ENCODE data around the gene GPR137. TPM values are rescaled to one million over a fixed set of nuclear protein-coding genes. Genes with fewer than 3 reads are reported as not detected.

GPR137 gene, protein sequence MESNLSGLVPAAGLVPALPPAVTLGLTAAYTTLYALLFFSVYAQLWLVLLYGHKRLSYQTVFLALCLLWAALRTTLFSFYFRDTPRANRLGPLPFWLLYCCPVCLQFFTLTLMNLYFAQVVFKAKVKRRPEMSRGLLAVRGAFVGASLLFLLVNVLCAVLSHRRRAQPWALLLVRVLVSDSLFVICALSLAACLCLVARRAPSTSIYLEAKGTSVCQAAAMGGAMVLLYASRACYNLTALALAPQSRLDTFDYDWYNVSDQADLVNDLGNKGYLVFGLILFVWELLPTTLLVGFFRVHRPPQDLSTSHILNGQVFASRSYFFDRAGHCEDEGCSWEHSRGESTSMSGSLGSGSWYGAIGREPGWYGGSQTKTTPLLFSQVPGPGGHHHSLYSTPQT
- total RNA-seq (2022; extraction: Qiagen RNA extraction), result 33.2 to 57.0 TPM (median 50.5 TPM) in 5 replicates

DNA sequence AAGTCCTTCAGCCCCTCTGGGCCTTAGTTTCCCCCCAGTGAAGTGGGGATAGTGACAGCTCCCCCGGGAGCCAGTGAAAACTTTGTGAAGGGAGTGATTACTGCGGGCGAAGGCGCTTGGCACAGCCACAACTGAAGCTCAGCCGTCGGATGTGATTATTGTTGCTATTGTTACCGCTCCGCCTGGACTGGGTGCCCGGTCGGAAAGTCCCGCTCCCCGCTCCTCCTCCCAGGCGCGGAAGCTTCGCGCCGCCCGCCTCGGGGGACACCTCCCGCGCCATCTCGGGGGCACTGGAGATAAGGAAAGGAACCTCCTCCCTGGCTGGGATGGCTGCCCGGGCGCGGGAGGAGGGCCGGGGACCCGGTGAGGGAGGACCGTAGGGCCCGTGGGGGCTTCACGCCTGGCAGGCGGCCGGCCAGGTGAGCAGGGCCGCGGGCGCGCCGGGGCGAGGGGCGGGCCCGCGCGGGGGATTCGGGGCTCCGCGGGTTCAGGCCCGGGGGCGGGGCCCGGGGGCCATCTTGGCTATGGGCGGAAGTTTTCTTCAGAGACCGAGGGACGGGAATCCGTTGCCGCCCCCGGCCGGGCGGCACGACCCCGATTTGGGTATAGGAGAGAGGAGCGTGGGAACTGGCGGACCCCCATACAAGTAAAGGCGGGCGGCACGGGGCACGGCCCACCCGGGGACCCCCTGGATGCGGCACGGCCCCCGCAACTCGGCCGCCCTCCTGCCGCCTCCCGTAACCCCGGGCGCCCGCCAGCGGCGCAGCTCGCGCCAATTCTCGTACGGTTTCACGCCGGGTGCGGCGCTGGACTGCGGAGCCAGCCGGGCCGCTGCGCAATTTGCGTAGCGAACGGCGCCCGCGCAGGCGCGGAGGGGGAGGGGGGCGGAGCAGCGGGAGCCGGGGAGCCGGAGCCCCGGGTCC lies at the start of gene GPR137:
GPR137 (plus strand) TSS at position 887 of the 923 bp plus-strand sequence. CDS start 677 bp downstream, outside the sequence.

DNA sequence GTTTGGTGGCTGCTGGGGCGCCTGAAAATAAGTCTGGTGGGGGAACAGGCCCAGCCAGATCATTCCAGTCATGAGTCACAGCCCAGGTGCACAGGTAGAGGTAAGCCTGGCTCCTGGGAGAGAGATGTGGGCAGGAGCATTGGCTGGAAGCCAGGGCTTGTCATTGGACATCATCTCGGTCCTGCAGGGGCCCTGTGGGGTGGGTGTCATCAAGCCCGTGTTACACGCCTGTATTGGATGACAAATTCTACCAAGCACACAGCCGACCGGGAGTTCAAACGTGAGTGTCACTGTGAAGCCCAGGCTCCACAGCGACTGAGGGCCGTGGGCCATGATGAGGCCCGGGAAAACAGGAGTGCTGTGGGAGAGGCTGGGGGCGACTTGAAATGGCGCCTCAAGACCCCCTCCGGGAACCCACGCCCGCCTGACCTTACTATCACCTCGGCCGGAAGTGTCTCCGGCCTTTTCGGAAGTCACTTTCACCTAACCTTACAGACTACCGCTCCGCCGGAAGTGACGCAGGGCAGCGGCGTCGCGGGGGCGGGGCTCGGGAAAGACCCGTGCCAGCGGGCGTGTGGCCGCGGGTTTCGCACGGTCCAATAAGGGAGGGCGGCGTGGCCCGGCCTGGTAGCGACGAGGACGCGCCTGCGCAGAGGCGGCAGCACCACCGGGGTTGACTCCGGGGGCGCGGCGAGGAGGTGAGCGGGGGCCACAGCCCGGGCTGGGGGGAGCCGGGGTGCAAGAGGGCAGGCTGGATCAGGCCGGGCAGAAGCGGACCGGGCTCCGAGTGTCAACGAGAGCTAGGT lies 45.0 kb upstream of the GPR137 start, which contains the start of gene FKBP2:
FKBP2 (plus strand) TSS at position 661 of the 806 bp plus-strand sequence. CDS start 1,293 bp downstream, outside the sequence.

DNA sequence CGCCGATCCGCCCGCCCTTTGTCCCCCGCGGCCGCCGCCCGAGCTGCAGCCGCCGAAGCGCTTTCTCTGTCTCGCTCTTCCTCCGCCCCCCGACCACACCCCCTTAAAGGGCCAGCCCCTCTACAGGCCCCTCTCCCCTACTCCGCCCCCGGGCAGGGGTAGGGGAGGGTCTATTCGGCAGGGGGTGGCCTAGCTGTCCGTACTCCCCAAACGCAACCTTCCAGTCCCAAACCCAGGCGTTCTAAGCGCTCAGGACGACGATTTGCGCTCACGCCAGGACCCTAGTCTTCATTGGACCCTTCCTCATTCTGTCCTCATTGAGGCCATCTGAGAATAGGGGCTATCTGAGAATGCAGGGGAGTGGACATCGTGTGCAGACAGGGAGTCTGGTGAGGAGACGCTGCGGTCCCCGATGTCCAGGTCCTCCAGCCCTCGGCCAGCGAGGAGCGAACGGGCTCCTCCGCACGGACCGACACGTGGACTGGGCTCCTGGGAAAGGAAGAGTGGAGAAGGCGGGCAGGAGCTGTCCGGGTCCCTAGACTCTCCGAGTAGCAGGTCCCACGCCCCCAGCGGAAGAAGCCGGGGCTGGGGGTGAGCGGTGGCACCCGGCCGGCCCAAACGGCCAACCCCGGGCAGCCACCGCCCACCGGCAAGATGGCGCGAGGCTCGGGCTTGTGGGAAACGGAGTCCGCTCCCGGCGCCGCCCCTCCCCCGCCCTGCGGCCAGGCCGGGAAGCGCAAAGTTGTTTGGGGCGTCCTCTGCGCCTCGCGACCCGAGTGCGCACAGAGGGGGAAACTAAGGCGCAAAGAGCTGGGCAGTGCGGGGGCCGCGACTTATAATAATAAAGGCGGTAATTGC lies 38.5 kb upstream of the GPR137 start, which contains the start of gene PPP1R14B:
PPP1R14B (minus strand) TSS at position 73 of the 858 bp plus-strand sequence. CDS start 270 bp downstream, outside the sequence.

DNA sequence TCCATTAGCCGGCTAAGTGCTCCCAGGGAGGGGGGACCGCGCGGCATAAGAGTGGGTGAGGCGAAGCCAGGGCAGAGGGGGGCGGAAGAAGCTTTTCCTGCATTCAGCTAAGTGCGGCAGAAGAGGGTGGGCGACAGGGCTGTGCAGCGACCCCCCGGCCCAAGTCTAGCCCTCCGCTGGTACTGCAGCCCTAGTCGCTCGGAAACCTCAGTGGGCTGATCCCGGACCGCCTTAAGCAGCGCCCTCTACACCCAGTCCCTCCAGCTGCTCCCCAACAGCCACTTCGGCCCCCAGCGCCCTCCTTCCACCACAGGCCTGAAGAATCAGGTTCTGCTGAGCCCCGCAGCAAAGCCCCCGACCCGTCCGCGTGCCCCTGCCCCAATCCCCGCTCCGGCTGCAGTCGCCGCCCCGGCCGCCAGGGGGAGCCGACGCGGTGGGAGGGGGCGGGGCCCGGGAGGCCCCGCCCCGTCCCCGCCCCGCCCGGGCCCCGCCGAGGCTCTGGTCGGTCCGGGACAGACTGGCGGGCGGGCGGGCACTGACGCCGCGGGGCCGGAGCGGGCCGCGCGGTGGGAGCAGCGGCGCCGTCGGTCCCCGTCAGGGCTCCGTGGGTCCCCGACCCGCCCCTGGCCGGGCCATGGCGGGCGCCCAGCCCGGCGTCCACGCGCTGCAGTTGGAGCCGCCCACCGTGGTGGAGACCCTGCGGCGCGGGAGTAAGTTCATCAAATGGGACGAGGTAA lies 34.5 kb upstream of the GPR137 start, which contains the start of gene PLCB3:
PLCB3 (plus strand) TSS at position 515 of the 737 bp plus-strand sequence; CDS start at position 635, 120 bp downstream.

DNA sequence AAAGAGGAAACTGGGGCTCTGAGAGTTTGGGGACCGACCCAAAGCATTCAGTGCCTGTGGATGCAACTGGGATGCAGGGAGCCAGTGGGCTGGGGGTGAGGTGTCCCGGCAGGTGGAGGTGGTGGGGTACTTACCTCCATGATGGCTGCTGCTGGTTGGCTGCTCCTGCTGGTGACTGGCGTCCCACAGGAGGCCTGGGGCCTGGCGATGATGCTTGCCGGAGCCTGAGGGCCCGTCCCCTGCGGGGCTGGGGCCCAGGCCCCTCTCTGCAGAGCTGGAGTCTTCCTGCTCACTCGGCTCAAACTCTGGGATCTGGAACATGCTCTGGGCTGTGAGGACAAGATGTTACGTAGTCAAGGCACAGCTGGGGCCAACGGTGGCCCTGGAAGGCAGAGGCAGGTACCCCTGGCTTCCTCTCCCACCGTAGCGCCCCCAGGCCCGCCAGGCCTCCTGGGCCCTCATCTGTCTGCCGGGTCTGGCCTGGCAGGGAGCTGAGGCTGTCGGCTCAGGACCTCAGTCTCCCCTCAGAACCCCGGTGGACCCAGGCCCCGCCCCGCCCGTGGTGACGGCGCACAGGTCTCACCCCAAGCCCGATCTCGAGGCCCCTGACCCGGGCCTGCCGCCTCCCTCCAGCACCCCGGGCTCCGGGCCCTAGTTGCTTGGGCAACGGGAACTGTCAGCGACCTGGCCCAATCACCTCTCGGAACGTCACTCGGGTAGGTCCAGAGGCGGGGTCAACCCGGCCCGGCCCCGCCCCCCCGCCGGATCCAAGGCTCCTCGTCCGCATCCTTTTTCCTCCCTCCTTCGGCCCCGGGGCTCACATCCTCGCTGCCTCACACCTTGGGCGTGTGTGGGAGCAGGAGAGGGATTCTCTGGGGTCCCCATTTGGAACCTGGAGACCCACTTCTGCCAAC lies 1.3 kb upstream of the GPR137 start, which contains the start of gene BAD:
BAD (minus strand) TSS at position 618 of the 914 bp plus-strand sequence; CDS start at position 321, 297 bp downstream.

DNA sequence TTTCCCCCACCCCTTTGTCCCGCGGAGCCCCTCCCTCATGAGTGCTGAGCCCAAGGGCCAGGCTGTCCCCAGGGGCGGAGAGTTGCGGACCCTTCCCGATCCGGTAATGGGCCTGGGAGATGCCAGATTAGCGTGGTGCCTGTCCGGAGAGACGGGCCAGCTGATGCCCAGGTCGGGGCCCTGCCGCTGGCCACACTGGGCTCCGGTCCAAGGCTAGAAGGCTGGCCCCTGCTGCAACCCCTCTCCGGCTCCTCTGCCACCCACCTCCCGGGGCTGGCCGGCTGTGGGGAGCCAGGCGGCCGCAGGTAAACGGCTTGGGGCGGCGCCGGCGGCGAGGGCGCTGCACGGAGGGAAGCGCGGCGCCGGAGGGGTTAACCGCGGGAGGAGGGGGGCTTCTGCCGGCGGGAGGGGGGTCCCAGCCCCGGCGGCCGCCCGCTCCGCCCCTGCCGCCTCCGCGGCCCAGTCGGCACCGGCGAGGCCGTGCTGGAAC lies 5.7 kb downstream of the GPR137 start, which contains the start of gene KCNK4:
KCNK4 (plus strand) TSS at position 41 of the 490 bp plus-strand sequence. CDS start 1,717 bp downstream, outside the sequence.

DNA sequence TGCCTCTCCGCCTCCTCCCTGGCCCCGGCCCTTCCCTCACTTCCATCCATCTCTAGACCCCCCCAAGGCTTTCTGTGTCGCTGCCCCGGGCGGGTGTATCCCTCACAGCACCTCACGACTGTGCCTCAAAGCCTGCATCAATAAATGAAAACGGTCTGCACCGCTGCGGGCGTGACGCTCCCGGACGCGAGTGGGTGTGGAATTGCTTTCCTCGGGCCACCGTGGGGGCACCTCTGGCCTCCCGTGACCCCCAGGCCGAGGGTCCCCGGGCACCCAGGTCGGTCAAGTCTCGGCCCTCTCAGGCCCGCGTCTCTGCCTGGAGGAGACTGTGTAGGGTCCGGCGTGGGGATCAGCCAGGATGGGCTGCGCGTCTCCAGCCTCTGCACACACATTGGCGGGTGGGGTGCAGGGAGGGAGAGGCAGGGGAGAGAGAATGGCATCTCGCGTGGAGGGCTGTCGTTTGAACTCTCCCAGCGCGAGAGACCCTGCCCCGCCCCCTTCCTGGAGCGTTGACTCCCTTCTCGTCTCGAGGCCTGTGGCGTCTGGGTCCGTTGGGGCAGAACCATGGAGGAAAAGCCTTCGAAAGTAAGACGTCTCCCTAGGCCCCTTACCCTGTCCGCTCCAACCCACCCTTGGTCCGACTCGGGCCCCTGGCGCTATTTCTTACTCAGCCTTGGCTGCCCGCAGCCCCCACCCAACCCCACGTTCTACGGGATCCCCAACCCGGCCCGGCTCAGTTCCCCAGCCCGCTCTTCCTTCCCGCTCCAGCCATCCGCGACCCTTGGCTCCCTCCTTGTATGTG lies 14.4 kb downstream of the GPR137 start, which contains the start of gene CATSPERZ:
CATSPERZ (plus strand) TSS at position 512 of the 802 bp plus-strand sequence; CDS start at position 565, 53 bp downstream.

DNA sequence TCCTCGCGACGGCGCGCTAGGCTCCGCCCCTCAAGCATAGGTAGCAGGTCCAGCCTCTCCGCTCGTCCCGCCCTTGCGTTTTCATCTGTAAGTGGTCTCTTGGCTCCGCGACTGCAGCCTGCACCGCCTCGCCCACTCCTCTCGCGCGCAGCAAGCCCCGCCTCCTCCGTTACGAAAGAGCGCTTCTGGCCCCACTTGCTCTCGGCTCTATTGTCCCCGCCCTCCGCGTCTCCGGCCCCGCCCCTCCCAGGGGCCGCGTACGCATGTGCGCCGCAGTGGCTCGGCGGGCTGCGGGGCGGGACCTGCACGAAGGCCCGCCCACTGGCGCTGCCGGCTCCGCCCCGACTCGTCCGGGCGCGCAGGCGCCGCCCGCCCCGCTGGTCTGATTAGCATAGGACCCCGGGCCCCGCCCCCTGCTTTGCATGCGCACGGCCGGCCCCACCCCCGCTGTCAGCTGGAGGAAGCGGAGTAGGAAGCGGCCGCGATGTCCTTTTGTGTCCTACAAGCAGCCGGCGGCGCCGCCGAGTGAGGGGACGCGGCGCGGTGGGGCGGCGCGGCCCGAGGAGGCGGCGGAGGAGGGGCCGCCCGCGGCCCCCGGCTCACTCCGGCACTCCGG lies 19.5 kb downstream of the GPR137 start, which contains the start of gene ESRRA:
ESRRA (plus strand) TSS at position 450 of the 616 bp plus-strand sequence. CDS start 1,656 bp downstream, outside the sequence.

DNA sequence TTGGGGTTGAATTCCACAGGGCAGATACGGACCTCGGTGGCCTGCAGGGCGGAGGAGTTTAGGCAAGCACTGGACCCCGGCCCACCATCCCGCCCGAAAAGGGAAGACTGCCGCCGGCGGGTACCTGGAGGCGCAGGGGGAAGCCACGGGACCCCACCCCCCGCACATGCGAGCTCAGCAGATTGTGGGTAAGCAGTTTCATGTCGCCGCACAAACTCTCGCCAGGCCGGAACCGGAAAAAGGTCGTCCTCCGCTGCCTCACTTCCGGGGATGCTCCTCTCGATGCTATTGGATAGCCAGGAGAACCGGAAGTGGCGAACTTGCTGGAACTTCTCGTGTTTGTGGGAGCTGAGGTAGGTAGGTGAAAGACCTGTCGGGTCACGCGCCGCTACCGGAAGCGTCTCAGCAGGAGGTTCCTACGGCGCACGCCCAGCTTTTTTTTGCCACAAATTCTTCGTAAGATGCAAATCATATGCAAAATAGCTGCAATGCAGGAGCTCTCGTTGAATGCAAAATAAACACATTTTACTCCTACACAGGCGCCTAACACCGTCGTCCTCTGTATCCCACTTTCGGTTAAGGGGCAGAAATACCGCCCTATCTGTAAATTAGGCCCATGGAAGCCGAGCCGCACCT lies 31.8 kb downstream of the GPR137 start, which contains the start of gene TRMT112:
TRMT112 (minus strand) TSS at position 235 of the 636 bp plus-strand sequence; CDS start at position 202, 33 bp downstream.

DNA sequence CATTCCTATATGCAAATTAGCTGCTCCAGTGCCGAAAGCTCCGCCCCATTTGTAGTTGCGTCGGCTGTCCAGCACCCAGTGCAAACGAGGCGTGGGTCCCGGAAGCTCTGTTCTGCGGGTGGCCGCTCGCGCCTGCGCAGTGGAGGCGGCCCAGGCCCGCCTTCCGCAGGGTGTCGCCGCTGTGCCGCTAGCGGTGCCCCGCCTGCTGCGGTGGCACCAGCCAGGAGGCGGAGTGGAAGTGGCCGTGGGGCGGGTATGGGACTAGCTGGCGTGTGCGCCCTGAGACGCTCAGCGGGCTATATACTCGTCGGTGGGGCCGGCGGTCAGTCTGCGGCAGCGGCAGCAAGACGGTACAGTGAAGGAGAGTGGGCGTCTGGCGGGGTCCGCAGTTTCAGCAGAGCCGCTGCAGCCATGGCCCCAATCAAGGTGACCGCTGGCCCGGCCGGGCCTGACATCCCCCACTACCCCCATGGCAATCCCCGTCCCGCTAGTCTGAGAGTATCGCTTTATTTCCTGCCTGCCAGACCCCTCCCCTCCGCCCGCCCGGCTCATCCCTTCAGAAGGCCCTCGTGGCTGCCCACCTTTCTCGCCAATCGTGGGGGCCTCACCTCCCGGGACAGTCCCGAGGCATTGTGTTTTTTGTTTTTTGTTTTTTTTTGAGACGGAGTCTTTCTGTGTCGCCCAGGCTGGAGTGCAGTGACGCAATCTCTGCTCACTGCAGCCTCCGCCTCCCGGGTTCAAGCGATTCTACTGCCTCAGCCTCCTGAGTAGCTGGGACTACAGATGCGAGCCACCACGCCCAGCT lies 32.5 kb downstream of the GPR137 start, which contains the start of gene PRDX5:
PRDX5 (plus strand) TSS at position 161 of the 805 bp plus-strand sequence; CDS start at position 256, 95 bp downstream.

Other genes starting within 250 kb of the GPR137 start
- gene FLRT1, start 249.9 kb upstream of the GPR137 start, total RNA-seq (2022; extraction: Qiagen RNA extraction), result 0.03 to 0.07 TPM (median 0.06 TPM) in 5 replicates
- gene MACROD1, start 119.7 kb upstream of the GPR137 start, total RNA-seq (2022; extraction: Qiagen RNA extraction), result 6.1 to 14.8 TPM (median 13.6 TPM) in 5 replicates
- 242 to 294 TPM (median 250 TPM) in 5 replicates for gene STIP1, start 99.7 kb upstream of the GPR137 start, total RNA-seq (2022; extraction: Qiagen RNA extraction)
- 0.87 to 4.3 TPM (median 1.5 TPM) in 5 replicates for gene FERMT3, start 79.1 kb upstream of the GPR137 start, total RNA-seq (2022; extraction: Qiagen RNA extraction)
- 18.8 to 29.6 TPM (median 28.4 TPM) in 5 replicates for gene TRPT1, start 59.7 kb upstream of the GPR137 start, total RNA-seq (2022; extraction: Qiagen RNA extraction)
- gene NUDT22, start 59.6 kb upstream of the GPR137 start, total RNA-seq (2022; extraction: Qiagen RNA extraction), result 32.7 to 41.9 TPM (median 40.5 TPM) in 5 replicates
- gene DNAJC4, start 55.3 kb upstream of the GPR137 start, total RNA-seq (2022; extraction: Qiagen RNA extraction), result 18.5 to 24.0 TPM (median 23.4 TPM) in 5 replicates
- 35.3 to 52.8 TPM (median 49.7 TPM) in 5 replicates for gene VEGFB, start 51.3 kb upstream of the GPR137 start, total RNA-seq (2022; extraction: Qiagen RNA extraction)
- gene FKBP2, start 44.8 kb upstream of the GPR137 start, total RNA-seq (2022; extraction: Qiagen RNA extraction), result 121 to 143 TPM (median 138 TPM) in 5 replicates
- gene PPP1R14B, start 38.9 kb upstream of the GPR137 start, total RNA-seq (2022; extraction: Qiagen RNA extraction), result 222 to 403 TPM (median 372 TPM) in 5 replicates
- gene PLCB3, start 34.3 kb upstream of the GPR137 start, total RNA-seq (2022; extraction: Qiagen RNA extraction), result 16.6 to 25.5 TPM (median 23.1 TPM) in 5 replicates
- gene BAD, start 1.2 kb upstream of the GPR137 start, total RNA-seq (2022; extraction: Qiagen RNA extraction), result 74.5 to 102 TPM (median 92.9 TPM) in 5 replicates
- gene KCNK4, start 5.5 kb downstream of the GPR137 start, total RNA-seq (2022; extraction: Qiagen RNA extraction), result 0.07 to 0.10 TPM (median 0.09 TPM) in 3 of 5 replicates, not detected in the others
- 2.2 to 3.2 TPM (median 2.7 TPM) in 5 replicates for gene CATSPERZ, start 14.5 kb downstream of the GPR137 start, total RNA-seq (2022; extraction: Qiagen RNA extraction)
- 38.9 to 67.0 TPM (median 66.2 TPM) in 5 replicates for gene ESRRA, start 19.7 kb downstream of the GPR137 start, total RNA-seq (2022; extraction: Qiagen RNA extraction)
- gene TRMT112, start 31.7 kb downstream of the GPR137 start, total RNA-seq (2022; extraction: Qiagen RNA extraction), result 420 to 490 TPM (median 440 TPM) in 5 replicates
- 388 to 493 TPM (median 487 TPM) in 5 replicates for gene PRDX5, start 32.3 kb downstream of the GPR137 start, total RNA-seq (2022; extraction: Qiagen RNA extraction)
- gene CCDC88B, start 54.4 kb downstream of the GPR137 start, total RNA-seq (2022; extraction: Qiagen RNA extraction), result 10.4 to 14.4 TPM (median 12.6 TPM) in 5 replicates
- 51.0 to 71.6 TPM (median 67.7 TPM) in 5 replicates for gene RPS6KA4, start 73.3 kb downstream of the GPR137 start, total RNA-seq (2022; extraction: Qiagen RNA extraction)